ENCODE results near the gene FXN. TPM values are rescaled to one million over a fixed set of nuclear protein-coding genes. Genes with fewer than 3 reads are reported as not detected.

Gene FXN
- total RNA-seq, 2 donors from 2014 or later: 0.68 to 4.0 TPM

DNA sequence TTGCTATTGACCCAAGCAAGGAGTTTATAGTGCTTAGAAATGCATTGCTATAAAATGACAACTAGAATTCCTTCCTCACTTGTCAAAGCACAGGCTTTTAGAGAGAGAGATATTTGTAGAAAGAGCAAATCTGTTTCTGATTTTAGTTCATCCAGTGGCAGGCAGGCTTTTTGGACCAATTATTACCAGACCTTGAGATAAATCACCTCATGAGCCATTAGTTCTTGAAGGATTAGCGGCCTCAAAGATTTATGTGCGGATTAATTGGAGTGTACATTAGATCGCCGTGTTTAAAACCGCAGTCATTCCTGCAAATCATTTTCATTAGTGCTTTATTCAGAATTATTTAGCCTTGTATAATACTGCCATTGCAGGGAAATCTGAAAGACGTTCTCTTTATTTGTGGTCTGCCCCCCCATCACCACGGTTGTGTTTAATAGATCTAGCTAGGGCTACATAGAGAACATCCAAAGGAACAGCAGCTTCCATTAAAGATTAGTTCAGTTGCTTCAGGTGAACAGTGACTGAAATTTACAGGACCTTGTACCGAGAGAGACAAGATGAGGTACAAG, 109.7 kb downstream of the FXN start:
- no peak overlapping the region for H3K4me3 ChIP-seq
- ATAC-seq (ENCODE audit: insufficient number of reproducible peaks, low FRiP score, low read depth): no peak
- H3K27ac ChIP-seq: no peak overlapping the region
- peaks cover 9 to 24% of the 10 kb centered on the region in 2 donors for H3K4me1 ChIP-seq (ENCODE audit: control insufficient read depth in 1 of 2, low read depth in 2 of 2)
- H3K9me3 ChIP-seq: no peaks in the 10 kb centered on the region
- H3K27me3 ChIP-seq (replicated peaks; ENCODE audit: insufficient read depth): no peaks in the 10 kb centered on the region
- TF ChIP-seq, protein P1, sequence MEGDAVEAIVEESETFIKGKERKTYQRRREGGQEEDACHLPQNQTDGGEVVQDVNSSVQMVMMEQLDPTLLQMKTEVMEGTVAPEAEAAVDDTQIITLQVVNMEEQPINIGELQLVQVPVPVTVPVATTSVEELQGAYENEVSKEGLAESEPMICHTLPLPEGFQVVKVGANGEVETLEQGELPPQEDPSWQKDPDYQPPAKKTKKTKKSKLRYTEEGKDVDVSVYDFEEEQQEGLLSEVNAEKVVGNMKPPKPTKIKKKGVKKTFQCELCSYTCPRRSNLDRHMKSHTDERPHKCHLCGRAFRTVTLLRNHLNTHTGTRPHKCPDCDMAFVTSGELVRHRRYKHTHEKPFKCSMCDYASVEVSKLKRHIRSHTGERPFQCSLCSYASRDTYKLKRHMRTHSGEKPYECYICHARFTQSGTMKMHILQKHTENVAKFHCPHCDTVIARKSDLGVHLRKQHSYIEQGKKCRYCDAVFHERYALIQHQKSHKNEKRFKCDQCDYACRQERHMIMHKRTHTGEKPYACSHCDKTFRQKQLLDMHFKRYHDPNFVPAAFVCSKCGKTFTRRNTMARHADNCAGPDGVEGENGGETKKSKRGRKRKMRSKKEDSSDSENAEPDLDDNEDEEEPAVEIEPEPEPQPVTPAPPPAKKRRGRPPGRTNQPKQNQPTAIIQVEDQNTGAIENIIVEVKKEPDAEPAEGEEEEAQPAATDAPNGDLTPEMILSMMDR (IDR thresholded peaks at IDR 0.05): no peak
- DNase-seq (ENCODE audit: low spot score): no peak
- no peaks in the 10 kb centered on the region for H3K36me3 ChIP-seq

DNA sequence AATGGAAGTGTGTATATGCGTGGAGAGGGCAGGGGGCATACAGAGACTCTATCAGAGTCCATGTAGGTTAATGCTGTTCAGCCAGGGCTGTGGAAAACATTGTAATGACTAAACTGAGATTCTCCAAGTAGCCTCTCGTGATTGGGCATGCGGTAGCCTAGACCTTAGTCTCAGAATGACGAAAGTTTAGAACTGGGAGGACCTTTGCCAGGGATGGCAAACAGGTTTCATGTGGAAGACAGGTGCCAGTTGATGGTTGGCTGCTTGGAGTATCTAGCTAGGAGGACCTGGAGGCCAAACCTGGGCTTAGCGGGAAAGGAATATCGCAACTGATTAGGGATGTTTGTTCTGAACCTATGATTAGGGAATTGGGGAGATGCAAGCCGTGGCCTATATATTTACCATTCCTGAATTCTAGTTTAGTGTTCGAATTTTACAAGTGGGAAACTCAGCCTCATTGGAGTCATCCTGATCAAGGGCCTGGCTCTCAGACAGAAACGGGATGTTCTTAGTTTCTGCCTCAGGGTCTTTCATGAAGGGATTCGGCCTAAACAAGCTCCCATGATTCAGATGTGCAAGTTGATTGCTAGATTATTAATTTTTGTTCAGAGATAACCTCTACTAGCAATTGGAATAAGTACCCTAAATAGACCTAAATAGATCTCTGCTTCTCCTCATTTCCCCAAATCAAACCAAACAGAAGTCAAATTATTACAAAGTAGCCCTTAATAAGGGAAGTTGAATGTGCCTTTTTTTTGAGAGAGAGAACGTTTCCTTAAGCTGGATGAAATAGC, 111.7 kb downstream of the FXN start:
- DNase-seq (ENCODE audit: low spot score): no peak
- no peaks in the 10 kb centered on the region for H3K36me3 ChIP-seq
- H3K27me3 ChIP-seq (replicated peaks; ENCODE audit: insufficient read depth): no peaks in the 10 kb centered on the region
- H3K27ac ChIP-seq: no peak overlapping the region
- no peak for ATAC-seq (ENCODE audit: insufficient number of reproducible peaks, low FRiP score, low read depth)
- H3K9me3 ChIP-seq: no peaks in the 10 kb centered on the region
- no peak overlapping the region for H3K4me3 ChIP-seq
- peaks cover 4 to 26% of the 10 kb centered on the region in 2 donors for H3K4me1 ChIP-seq (ENCODE audit: control insufficient read depth in 1 of 2, low read depth in 2 of 2)
- TF ChIP-seq, protein P1 (IDR thresholded peaks at IDR 0.05): no peak

DNA sequence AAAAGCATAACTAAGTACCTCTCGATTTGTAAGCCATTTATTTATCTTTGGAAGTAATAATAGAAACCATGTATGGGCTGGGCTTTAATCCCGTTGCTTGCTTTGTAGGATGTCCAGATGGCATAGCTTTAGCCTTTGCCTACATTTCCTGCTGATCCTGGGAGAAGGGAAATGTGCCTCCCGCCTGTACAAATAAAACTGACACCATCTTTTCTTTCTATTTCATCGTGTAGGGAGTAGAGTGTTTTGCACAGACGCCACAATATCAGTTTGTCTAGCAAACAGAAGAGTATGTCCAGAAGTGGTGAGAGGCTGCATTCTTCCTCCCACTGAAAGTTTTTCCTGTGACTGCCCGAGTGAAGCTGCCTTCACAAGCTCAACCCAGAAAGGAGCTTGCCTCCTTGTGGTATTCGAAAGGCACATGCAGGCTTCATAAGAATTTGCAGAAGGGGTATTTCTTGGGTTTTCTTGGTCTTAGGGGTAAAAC, 113.8 kb downstream of the FXN start:
- ATAC-seq (ENCODE audit: insufficient number of reproducible peaks, low FRiP score, low read depth): peak; percentile 66
- Histone ChIP-seq H3K27me3 (replicated peaks; ENCODE audit: insufficient read depth) (no peaks in the 10 kb centered on the region), H3K4me1 (ENCODE audit: control insufficient read depth in 1 of 2, low read depth in 2 of 2) (peaks cover 0 to 28% of the 10 kb centered on the region in 2 donors), H3K27ac (peak overlapping the region; percentile 32 to 54), H3K4me3 (peak overlapping the region; percentile 19), H3K36me3 (no peaks in the 10 kb centered on the region), H3K9me3 (no peaks in the 10 kb centered on the region)
- TF ChIP-seq, protein P1 (IDR thresholded peaks at IDR 0.05): peak; percentile 64
- DNase-seq (ENCODE audit: low spot score): no peak

Other genes with a start within 250 kb of the FXN start
- gene PRKACG, start 21.6 kb upstream of the FXN start, total RNA-seq: not detected
- gene TJP2, start 138.5 kb downstream of the FXN start, total RNA-seq: 100 to 1,000 TPM; 207 to 226 TPM

All from thoracic aorta (tissue), 2 donors.